ENCODE results near the gene ANKHD1. TPM values are rescaled to one million over a fixed set of nuclear protein-coding genes. Genes with fewer than 3 reads are reported as not detected.

The ANKHD1 gene
- polyA plus RNA-seq, 1 donor from 2014 or later, result 61.8 TPM

DNA sequence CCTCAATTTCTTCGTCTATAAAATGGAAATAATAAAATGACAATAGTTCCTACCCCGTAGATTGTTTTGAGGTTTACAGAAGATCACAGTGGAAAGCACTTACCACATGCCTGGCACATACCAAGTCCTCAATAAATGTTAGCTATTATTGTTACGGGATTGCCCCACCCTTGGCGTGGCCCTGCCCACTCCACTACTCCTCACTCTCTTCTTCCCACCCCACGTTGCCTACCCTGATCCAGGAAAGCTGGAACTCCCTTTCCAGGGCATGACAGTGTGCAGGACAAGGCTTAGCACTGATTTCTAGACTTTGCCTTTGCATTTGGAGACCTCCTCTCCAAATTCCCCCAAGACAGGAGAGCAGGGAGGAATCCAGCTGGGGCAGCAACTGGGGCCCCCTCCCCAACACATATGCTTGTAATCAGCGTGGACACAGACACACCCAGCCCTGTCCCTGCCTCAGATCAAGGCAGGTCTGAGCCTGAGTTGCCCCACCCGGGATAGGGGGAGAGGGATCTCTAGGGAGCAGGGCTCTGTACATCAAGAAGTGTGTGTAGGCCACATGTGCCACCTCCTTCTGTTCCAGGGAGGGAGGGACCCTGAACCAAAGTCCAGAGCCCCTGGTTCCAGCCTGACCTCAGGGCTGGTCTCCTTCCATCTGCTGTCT, 34.9 kb upstream of the ANKHD1 start:
- no peaks in the 10 kb centered on the region for H3K9me2 ChIP-seq (ENCODE audit: insufficient read depth, low read length)
- no peaks in the 10 kb centered on the region for H3K27me3 ChIP-seq (ENCODE audit: insufficient read depth, low read depth, low read length)
- H3K4me2 ChIP-seq (ENCODE audit: low read length), result no peak overlapping the region
- H3K79me2 ChIP-seq (replicated peaks; ENCODE audit: insufficient read depth, low read length), result no peaks in the 10 kb centered on the region
- no peaks in the 10 kb centered on the region for H4K20me1 ChIP-seq (ENCODE audit: insufficient read depth)
- H3K4me3 ChIP-seq (ENCODE audit: low read length), result no peak overlapping the region
- H3K9ac ChIP-seq (ENCODE audit: low read length), result no peak overlapping the region
- H3F3A ChIP-seq (ENCODE audit: insufficient read depth, low read length, poor library complexity, severe bottlenecking), result no peaks in the 10 kb centered on the region
- no peak overlapping the region for H3K27ac ChIP-seq (ENCODE audit: low read length)
- TF ChIP-seq, protein P1, sequence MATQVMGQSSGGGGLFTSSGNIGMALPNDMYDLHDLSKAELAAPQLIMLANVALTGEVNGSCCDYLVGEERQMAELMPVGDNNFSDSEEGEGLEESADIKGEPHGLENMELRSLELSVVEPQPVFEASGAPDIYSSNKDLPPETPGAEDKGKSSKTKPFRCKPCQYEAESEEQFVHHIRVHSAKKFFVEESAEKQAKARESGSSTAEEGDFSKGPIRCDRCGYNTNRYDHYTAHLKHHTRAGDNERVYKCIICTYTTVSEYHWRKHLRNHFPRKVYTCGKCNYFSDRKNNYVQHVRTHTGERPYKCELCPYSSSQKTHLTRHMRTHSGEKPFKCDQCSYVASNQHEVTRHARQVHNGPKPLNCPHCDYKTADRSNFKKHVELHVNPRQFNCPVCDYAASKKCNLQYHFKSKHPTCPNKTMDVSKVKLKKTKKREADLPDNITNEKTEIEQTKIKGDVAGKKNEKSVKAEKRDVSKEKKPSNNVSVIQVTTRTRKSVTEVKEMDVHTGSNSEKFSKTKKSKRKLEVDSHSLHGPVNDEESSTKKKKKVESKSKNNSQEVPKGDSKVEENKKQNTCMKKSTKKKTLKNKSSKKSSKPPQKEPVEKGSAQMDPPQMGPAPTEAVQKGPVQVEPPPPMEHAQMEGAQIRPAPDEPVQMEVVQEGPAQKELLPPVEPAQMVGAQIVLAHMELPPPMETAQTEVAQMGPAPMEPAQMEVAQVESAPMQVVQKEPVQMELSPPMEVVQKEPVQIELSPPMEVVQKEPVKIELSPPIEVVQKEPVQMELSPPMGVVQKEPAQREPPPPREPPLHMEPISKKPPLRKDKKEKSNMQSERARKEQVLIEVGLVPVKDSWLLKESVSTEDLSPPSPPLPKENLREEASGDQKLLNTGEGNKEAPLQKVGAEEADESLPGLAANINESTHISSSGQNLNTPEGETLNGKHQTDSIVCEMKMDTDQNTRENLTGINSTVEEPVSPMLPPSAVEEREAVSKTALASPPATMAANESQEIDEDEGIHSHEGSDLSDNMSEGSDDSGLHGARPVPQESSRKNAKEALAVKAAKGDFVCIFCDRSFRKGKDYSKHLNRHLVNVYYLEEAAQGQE (IDR thresholded peaks at IDR 0.05; ENCODE audit: borderline replicate concordance), result no peak
- TF ChIP-seq SMC3 (conservative IDR thresholded peaks at IDR 0.05; ENCODE audit: poor library complexity) (no peak), POLR2AphosphoS5 (IDR thresholded peaks at IDR 0.05) (no peak), MXI1 (conservative IDR thresholded peaks at IDR 0.05; ENCODE audit: poor library complexity, severe bottlenecking) (no peak), TAF1 (IDR thresholded peaks at IDR 0.05; ENCODE audit: low read depth) (no peak), CTCF (IDR thresholded peaks at IDR 0.05; ENCODE audit: poor library complexity, severe bottlenecking) (no peak), EZH2 (IDR thresholded peaks at IDR 0.05; ENCODE audit: borderline replicate concordance, insufficient read depth, low read length, poor library complexity, severe bottlenecking) (no peak), RAD21 (conservative IDR thresholded peaks at IDR 0.05) (no peak), EP300 (conservative IDR thresholded peaks at IDR 0.05; ENCODE audit: poor library complexity, severe bottlenecking) (no peak)
- H2AFZ ChIP-seq (ENCODE audit: low read depth, low read length), result no peak overlapping the region
- H3K9me3 ChIP-seq (ENCODE audit: low read length), result no peaks in the 10 kb centered on the region
- no peaks in the 10 kb centered on the region for H3K36me3 ChIP-seq (ENCODE audit: insufficient read depth, low read length)

GRCh38 chr5:140367256-140368013, 34.2 kb upstream of the ANKHD1 start:
- Histone ChIP-seq H3K9me3 (ENCODE audit: low read length) (no peaks in the 10 kb centered on the region), H3K79me2 (replicated peaks; ENCODE audit: insufficient read depth, low read length) (no peaks in the 10 kb centered on the region), H3K4me2 (ENCODE audit: low read length) (no peak overlapping the region), H3K9me2 (ENCODE audit: insufficient read depth, low read length) (no peaks in the 10 kb centered on the region), H3K36me3 (ENCODE audit: insufficient read depth, low read length) (no peaks in the 10 kb centered on the region), H3K27ac (ENCODE audit: low read length) (no peak overlapping the region), H3F3A (ENCODE audit: insufficient read depth, low read length, poor library complexity, severe bottlenecking) (no peaks in the 10 kb centered on the region), H3K4me3 (ENCODE audit: low read length) (no peak overlapping the region), H4K20me1 (ENCODE audit: insufficient read depth) (no peaks in the 10 kb centered on the region), H3K9ac (ENCODE audit: low read length) (no peak overlapping the region), H3K27me3 (ENCODE audit: insufficient read depth, low read depth, low read length) (no peaks in the 10 kb centered on the region), H2AFZ (ENCODE audit: low read depth, low read length) (no peak overlapping the region)
- TF ChIP-seq RAD21 (conservative IDR thresholded peaks at IDR 0.05), result no peak
- no peak for TF ChIP-seq SMC3 (conservative IDR thresholded peaks at IDR 0.05; ENCODE audit: poor library complexity)
- no peak for TF ChIP-seq EZH2 (IDR thresholded peaks at IDR 0.05; ENCODE audit: borderline replicate concordance, insufficient read depth, low read length, poor library complexity, severe bottlenecking)
- no peak for TF ChIP-seq CTCF (IDR thresholded peaks at IDR 0.05; ENCODE audit: poor library complexity, severe bottlenecking)
- TF ChIP-seq POLR2AphosphoS5 (IDR thresholded peaks at IDR 0.05), result no peak
- no peak for TF ChIP-seq MXI1 (conservative IDR thresholded peaks at IDR 0.05; ENCODE audit: poor library complexity, severe bottlenecking)
- no peak for TF ChIP-seq EP300 (conservative IDR thresholded peaks at IDR 0.05; ENCODE audit: poor library complexity, severe bottlenecking)
- TF ChIP-seq, protein P1 (IDR thresholded peaks at IDR 0.05; ENCODE audit: borderline replicate concordance), result no peak
- no peak for TF ChIP-seq TAF1 (IDR thresholded peaks at IDR 0.05; ENCODE audit: low read depth)
